HepG2 (cell line): ENCODE measurements around the gene TAF5. TPM values are rescaled to one million over a fixed set of nuclear protein-coding genes. Genes with fewer than 3 reads are reported as not detected.

Experiments used
- CBX1 ChIP-seq: IDR thresholded peaks from one replicate; pipeline ENCODE4 v1.6.1; 2016; ENCODE audit warnings: antibody characterized with exemption, low read depth
- CBX5 ChIP-seq: sonication (generic); formaldehyde crosslinking; IDR thresholded peaks from 2 replicates; pipeline ENCODE4 v1.4.0; 2020; ENCODE audit warnings: missing genetic modification reagents, borderline replicate concordance
- ETV6 ChIP-seq: sonication (generic); formaldehyde crosslinking; conservative IDR thresholded peaks from 2 replicates; pipeline ENCODE4 v1.4.0; 2020; ENCODE audit warnings: missing genetic modification reagents
- FOXK2 ChIP-seq: fragments of 450-650 bp; IDR thresholded peaks from 2 replicates; pipeline ENCODE4 v1.6.1; 2016
- GATAD1 ChIP-seq: IDR thresholded peaks from 2 replicates; pipeline ENCODE4 v1.6.1; 2016; ENCODE audit warnings: missing genetic modification reagents, missing compliant biosample characterization
- HNF4A ChIP-seq: sonication (generic); formaldehyde crosslinking; IDR thresholded peaks from 2 replicates; pipeline ENCODE4 v1.4.0; 2020; ENCODE audit warnings: missing genetic modification reagents
- HNF4G ChIP-seq, 2 experiments: sonication (generic) in 1 of 2; formaldehyde crosslinking in 1 of 2; IDR thresholded peaks; 2 replicates each; pipeline versions ENCODE4 v1.4.0 to v1.6.1; 2011 to 2020; ENCODE audit warnings: borderline replicate concordance in 2 of 2, low read depth in 2 of 2, mild to moderate bottlenecking in 2 of 2, low read length in 1 of 2, missing genetic modification reagents in 1 of 2, moderate library complexity in 1 of 2
- HNRNPK ChIP-seq: fragments of 200-400 bp; formaldehyde crosslinking; IDR thresholded peaks from 2 replicates; pipeline ENCODE4 v1.6.1; 2018; ENCODE audit warnings: low read length, low read depth, moderate library complexity, mild to moderate bottlenecking; ENCODE audit not compliant: poor library complexity, severe bottlenecking
- KDM2A ChIP-seq: sonication (generic); formaldehyde crosslinking; IDR thresholded peaks from 2 replicates; pipeline ENCODE4 v1.4.0; 2020; ENCODE audit warnings: low read depth, missing genetic modification reagents, borderline replicate concordance
- MEIS1 ChIP-seq: sonication (generic); formaldehyde crosslinking; IDR thresholded peaks from 2 replicates; pipeline ENCODE4 v1.9.0; 2021; ENCODE audit warnings: mild to moderate bottlenecking, missing genetic modification reagents, moderate library complexity, borderline replicate concordance
- MYC ChIP-seq: sonication (generic); formaldehyde crosslinking; IDR thresholded peaks from 2 replicates; pipeline ENCODE4 v1.9.0; 2021; ENCODE audit warnings: missing genetic modification reagents, borderline replicate concordance
- RAD51 ChIP-seq: fragments of 450-650 bp; IDR thresholded peaks from 2 replicates; pipeline ENCODE4 v1.6.1; 2016; ENCODE audit warnings: borderline replicate concordance
- ZNF274 ChIP-seq: sonication (generic); formaldehyde crosslinking; IDR thresholded peaks from 2 replicates; pipeline ENCODE4 v1.5.1; 2020; ENCODE audit warnings: mild to moderate bottlenecking, missing genetic modification reagents
- ZNF468 ChIP-seq: sonication (generic); formaldehyde crosslinking; IDR thresholded peaks from 2 replicates; pipeline ENCODE4 v1.8.0; 2022; ENCODE audit warnings: mild to moderate bottlenecking, moderate library complexity, missing genetic modification reagents
- ZNF709 ChIP-seq: sonication (generic); formaldehyde crosslinking; IDR thresholded peaks from 2 replicates; pipeline ENCODE4 v1.5.0; 2020; ENCODE audit warnings: mild to moderate bottlenecking, missing genetic modification reagents
- ZNF781 ChIP-seq: sonication (generic); formaldehyde crosslinking; IDR thresholded peaks from 2 replicates; pipeline ENCODE4 v1.5.1; 2020; ENCODE audit warnings: borderline replicate concordance, mild to moderate bottlenecking, missing genetic modification reagents; ENCODE audit errors: not compliant biosample characterization
- polyA plus RNA-seq, 8 experiments: library from polyadenylated mRNA; depleted of rRNA in 3 of 8; stranded (reverse) in 7 of 8; unstranded in 1 of 8; fragments of >200 nt; fragmentation: Illumina TruSeq in 4 of 8; extraction: Trizol in 4 of 8; gene quantifications; 2 replicates each; pipeline versions ENCODE4 v1.2.1 to v1.2.3, GENCODE V29; 2011 to 2016; ENCODE audit warnings: low read depth in 4 of 8, missing spikeins in 1 of 8, mixed read lengths in 1 of 8; ENCODE audit not compliant: insufficient read depth in 1 of 8
- total RNA-seq, 5 experiments: library from RNA; depleted of rRNA; stranded (reverse); fragments of >200 nt; fragmentation: Illumina TruSeq; extraction: Trizol; gene quantifications; 2 replicates each; pipeline ENCODE4 v1.2.3, GENCODE V29; 2016; ENCODE audit warnings: low read depth in 1 of 5
- TF ChIP-seq, protein P1 (sequence below): sonication (generic); formaldehyde crosslinking; IDR thresholded peaks from 2 replicates; pipeline ENCODE4 v1.4.0; 2020; ENCODE audit warnings: missing genetic modification reagents
- TF ChIP-seq, protein P2 (sequence below): sonication (generic); formaldehyde crosslinking; IDR thresholded peaks from 2 replicates; pipeline ENCODE4 v1.4.0; 2020; ENCODE audit warnings: mild to moderate bottlenecking, missing genetic modification reagents
- TF ChIP-seq, protein P3 (sequence below): sonication (generic); formaldehyde crosslinking; IDR thresholded peaks from 2 replicates; pipeline ENCODE4 v1.8.0; 2022; ENCODE audit warnings: mild to moderate bottlenecking, missing genetic modification reagents, borderline replicate concordance
- TF ChIP-seq, protein P4 (sequence below): IDR thresholded peaks from 2 replicates; pipeline ENCODE4 v1.6.1; 2016; ENCODE audit warnings: missing biosample characterization, missing genetic modification reagents, low read depth
- TF ChIP-seq, protein P5 (sequence below): sonication (generic); formaldehyde crosslinking; IDR thresholded peaks from 2 replicates; pipeline ENCODE4 v1.5.0; 2020; ENCODE audit warnings: mild to moderate bottlenecking, missing genetic modification reagents

Gene TAF5
- total and polyA plus RNA-seq, 2 of the 13 experiments (the other 11 are each of a cell fraction or from before 2014, with no cell fraction given) = 3.8 to 8.7 TPM

DNA sequence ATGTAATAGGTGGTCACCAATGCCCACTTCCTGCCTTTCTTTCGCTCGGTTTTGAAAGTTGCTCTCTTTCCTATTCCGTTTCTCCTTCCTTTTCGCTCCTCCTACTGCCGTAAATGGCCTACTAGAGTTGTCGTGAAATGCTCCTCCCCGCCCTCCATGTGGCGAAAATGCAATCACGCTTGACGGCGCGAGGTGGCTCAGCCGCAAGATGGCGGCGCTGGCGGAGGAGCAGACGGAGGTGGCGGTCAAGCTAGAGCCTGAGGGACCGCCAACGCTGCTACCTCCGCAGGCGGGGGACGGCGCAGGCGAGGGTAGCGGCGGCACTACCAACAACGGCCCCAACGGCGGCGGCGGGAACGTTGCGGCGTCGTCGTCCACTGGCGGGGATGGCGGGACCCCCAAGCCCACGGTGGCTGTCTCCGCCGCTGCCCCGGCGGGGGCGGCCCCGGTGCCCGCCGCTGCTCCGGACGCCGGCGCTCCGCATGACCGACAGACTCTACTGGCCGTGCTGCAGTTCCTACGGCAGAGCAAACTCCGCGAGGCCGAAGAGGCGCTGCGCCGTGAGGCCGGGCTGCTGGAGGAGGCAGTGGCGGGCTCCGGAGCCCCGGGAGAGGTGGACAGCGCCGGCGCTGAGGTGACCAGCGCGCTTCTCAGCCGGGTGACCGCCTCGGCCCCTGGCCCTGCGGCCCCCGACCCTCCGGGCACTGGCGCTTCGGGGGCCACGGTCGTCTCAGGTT, at the start of gene TAF5 (continued):
- TF ChIP-seq, protein P1, sequence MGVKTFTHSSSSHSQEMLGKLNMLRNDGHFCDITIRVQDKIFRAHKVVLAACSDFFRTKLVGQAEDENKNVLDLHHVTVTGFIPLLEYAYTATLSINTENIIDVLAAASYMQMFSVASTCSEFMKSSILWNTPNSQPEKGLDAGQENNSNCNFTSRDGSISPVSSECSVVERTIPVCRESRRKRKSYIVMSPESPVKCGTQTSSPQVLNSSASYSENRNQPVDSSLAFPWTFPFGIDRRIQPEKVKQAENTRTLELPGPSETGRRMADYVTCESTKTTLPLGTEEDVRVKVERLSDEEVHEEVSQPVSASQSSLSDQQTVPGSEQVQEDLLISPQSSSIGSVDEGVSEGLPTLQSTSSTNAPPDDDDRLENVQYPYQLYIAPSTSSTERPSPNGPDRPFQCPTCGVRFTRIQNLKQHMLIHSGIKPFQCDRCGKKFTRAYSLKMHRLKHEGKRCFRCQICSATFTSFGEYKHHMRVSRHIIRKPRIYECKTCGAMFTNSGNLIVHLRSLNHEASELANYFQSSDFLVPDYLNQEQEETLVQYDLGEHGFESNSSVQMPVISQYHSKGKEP (CRISPR knock-in tag) = peak; percentile 81; the same call in 1 of the 2 replicates
- peak; percentile 82; the same call in 1 of the 2 replicates for TF ChIP-seq ZNF709 (CRISPR knock-in tag)
- peak; percentile 9 for TF ChIP-seq ZNF781 (CRISPR knock-in tag)
- TF ChIP-seq KDM2A (CRISPR knock-in tag) = peak; percentile 80
- no peak for TF ChIP-seq MEIS1
- TF ChIP-seq, protein P2, sequence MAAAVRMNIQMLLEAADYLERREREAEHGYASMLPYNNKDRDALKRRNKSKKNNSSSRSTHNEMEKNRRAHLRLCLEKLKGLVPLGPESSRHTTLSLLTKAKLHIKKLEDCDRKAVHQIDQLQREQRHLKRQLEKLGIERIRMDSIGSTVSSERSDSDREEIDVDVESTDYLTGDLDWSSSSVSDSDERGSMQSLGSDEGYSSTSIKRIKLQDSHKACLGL (CRISPR knock-in tag) = peak; percentile 58; the same call in 1 of the 2 replicates
- TF ChIP-seq ZNF468 (CRISPR knock-in tag) = no peak; the same call in 1 of the 2 replicates
- TF ChIP-seq, protein P3, sequence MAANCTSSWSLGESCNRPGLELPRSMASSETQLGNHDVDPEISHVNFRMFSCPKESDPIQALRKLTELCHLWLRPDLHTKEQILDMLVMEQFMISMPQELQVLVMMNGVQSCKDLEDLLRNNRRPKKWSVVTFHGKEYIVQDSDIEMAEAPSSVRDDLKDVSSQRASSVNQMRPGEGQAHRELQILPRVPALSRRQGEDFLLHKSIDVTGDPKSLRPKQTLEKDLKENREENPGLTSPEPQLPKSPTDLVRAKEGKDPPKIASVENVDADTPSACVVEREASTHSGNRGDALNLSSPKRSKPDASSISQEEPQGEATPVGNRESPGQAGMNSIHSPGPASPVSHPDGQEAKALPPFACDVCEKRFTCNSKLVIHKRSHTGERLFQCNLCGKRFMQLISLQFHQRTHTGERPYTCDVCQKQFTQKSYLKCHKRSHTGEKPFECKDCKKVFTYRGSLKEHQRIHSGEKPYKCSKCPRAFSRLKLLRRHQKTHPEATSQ (CRISPR knock-in tag) = no peak
- no peak for TF ChIP-seq HNRNPK
- no peak for TF ChIP-seq HNF4A (CRISPR knock-in tag)
- TF ChIP-seq FOXK2 = peak; percentile 71; the same call in 1 of the 2 replicates
- TF ChIP-seq CBX5 = peak; percentile 19; the same call in 1 of the 2 replicates
- peak; percentile 83 for TF ChIP-seq MYC (CRISPR knock-in tag)
- TF ChIP-seq, protein P4, sequence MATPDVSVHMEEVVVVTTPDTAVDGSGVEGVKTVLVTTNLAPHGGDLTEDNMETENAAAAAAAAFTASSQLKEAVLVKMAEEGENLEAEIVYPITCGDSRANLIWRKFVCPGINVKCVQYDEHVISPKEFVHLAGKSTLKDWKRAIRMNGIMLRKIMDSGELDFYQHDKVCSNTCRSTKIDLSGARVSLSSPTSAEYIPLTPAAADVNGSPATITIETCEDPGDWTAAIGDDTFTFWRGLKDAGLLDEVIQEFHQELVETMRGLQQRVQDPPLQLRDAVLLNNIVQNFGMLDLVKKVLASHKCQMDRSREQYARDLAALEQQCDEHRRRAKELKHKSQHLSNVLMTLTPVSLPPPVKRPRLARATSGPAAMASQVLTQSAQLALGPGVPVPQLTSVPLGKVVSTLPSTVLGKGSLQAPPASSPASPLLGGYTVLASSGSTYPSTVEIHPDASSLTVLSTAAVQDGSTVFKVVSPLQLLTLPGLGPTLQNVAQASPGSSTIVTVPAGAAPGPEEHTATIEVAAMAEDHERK (CRISPR knock-in tag) = peak; percentile 44; the same call in 1 of the 2 replicates
- TF ChIP-seq CBX1 = peak; percentile 54
- TF ChIP-seq, protein P5, sequence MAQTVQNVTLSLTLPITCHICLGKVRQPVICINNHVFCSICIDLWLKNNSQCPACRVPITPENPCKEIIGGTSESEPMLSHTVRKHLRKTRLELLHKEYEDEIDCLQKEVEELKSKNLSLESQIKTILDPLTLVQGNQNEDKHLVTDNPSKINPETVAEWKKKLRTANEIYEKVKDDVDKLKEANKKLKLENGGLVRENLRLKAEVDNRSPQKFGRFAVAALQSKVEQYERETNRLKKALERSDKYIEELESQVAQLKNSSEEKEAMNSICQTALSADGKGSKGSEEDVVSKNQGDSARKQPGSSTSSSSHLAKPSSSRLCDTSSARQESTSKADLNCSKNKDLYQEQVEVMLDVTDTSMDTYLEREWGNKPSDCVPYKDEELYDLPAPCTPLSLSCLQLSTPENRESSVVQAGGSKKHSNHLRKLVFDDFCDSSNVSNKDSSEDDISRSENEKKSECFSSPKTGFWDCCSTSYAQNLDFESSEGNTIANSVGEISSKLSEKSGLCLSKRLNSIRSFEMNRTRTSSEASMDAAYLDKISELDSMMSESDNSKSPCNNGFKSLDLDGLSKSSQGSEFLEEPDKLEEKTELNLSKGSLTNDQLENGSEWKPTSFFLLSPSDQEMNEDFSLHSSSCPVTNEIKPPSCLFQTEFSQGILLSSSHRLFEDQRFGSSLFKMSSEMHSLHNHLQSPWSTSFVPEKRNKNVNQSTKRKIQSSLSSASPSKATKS (CRISPR knock-in tag) = peak; percentile 74; the same call in 1 of the 2 replicates
- TF ChIP-seq ETV6 (CRISPR knock-in tag) = peak; percentile 74; the same call in 1 of the 2 replicates
- no peak for TF ChIP-seq HNF4G (IDR thresholded peaks at IDR 0.05; ENCODE audit: borderline replicate concordance, low read depth, low read length)
- 0 out of 2 replicates have a peak, but pooled peaks have one; percentile 8 for TF ChIP-seq HNF4G (CRISPR knock-in tag; IDR thresholded peaks at IDR 0.05; ENCODE audit: borderline replicate concordance, low read depth)
- TF ChIP-seq ZNF274 (CRISPR knock-in tag) = peak; percentile 75; the same call in 1 of the 2 replicates
- TF ChIP-seq RAD51 = no peak
- TF ChIP-seq GATAD1 (CRISPR knock-in tag) = peak; percentile 95
